SK-N-SH (cell line): ENCODE results near the gene CCNF. TPM values are rescaled to one million over a fixed set of nuclear protein-coding genes. Genes with fewer than 3 reads are reported as not detected.
A peak's percentile ranks its signal among the peaks of the same experiment; 100 is the strongest.

Source experiments
- CTCF ChIA-PET: fragments of 300-600, 350-600 bp; formaldehyde crosslinking; extraction: SDS; loops from one replicate; lab custom pipeline; 2021; lab: Yijun Ruan, JAX
- POLR2A ChIA-PET: fragments of 350-600 bp; sonication (Branson Sonifier 250); formaldehyde crosslinking; extraction: SDS; loops from one replicate; lab custom pipeline; 2020; ENCODE audit warnings: antibody characterized with exemption, inconsistent platforms; lab: Yijun Ruan, JAX
- DNase-seq: peaks from one replicate; pipeline ENCODE4 v3.0.0; 2012
- H2AFZ ChIP-seq: fragments of 200-600 bp; sonication (generic); 2 replicates; pipeline ENCODE4 v1.8.1; 2016; ENCODE audit warnings: antibody characterized with exemption, mild to moderate bottlenecking, low read depth
- H3F3A ChIP-seq: fragments of 200-600 bp; sonication (generic); replicated peaks from 2 replicates; pipeline ENCODE3; 2016; ENCODE audit warnings: antibody characterized with exemption, mild to moderate bottlenecking; ENCODE audit not compliant: insufficient read depth
- H3K27ac ChIP-seq, 2 experiments: fragments of 200-500 bp in 1 of 2; fragments of 200-600 bp in 1 of 2; sonication (Bioruptor generic) in 1 of 2; sonication (generic), shearing (Covaris generic) in 1 of 2; 2 replicates each; pipeline versions ENCODE4 v1.5.1 to v1.6.1; 2014 to 2016; ENCODE audit warnings: low read depth in 2 of 2, inconsistent platforms in 1 of 2, low read length in 1 of 2, mild to moderate bottlenecking in 1 of 2, mixed read lengths in 1 of 2
- H3K27me3 ChIP-seq: fragments of 200-600 bp; sonication (generic), shearing (Covaris generic); 2 replicates; pipeline ENCODE4 v1.6.1; 2016; ENCODE audit warnings: mixed run types; ENCODE audit not compliant: insufficient read depth
- H3K36me3 ChIP-seq, 2 experiments: fragments of 200-500 bp in 1 of 2; fragments of 200-600 bp in 1 of 2; sonication (Bioruptor generic) in 1 of 2; sonication (generic) in 1 of 2; replicated peaks in 1 of 2; 2 replicates each; pipeline versions ENCODE3 to v1.5.1; 2014 to 2016; ENCODE audit warnings: low read length in 1 of 2, mild to moderate bottlenecking in 1 of 2; ENCODE audit not compliant: insufficient read depth in 2 of 2, control insufficient read depth in 1 of 2
- H3K4me1 ChIP-seq, 2 experiments: fragments of 200-500 bp in 1 of 2; fragments of 200-600 bp in 1 of 2; sonication (Bioruptor generic) in 1 of 2; sonication (generic), shearing (Covaris generic) in 1 of 2; 2 replicates each; pipeline versions ENCODE4 v1.5.1 to v1.6.1; 2014 to 2016; ENCODE audit warnings: low read depth in 1 of 2, low read length in 1 of 2, mixed run types in 1 of 2; ENCODE audit not compliant: insufficient read depth in 2 of 2, control insufficient read depth in 1 of 2
- H3K4me2 ChIP-seq: fragments of 200-600 bp; sonication (generic), shearing (Covaris generic); 2 replicates; pipeline ENCODE4 v1.6.1; 2017; ENCODE audit warnings: mixed run types
- H3K4me3 ChIP-seq, 2 experiments: fragments of 200-500 bp in 1 of 2; fragments of 200-600 bp in 1 of 2; sonication (Bioruptor generic) in 1 of 2; sonication (generic), shearing (Covaris generic) in 1 of 2; 2 replicates each; pipeline versions ENCODE4 v1.5.1 to v1.8.1; 2014 to 2016; ENCODE audit warnings: low read depth in 2 of 2, inconsistent platforms in 1 of 2, low read length in 1 of 2, mild to moderate bottlenecking in 1 of 2, mixed read lengths in 1 of 2, moderate library complexity in 1 of 2
- H3K79me2 ChIP-seq: fragments of 200-600 bp; sonication (generic); 2 replicates; pipeline ENCODE4 v1.8.1; 2017; ENCODE audit warnings: mild to moderate bottlenecking; ENCODE audit not compliant: insufficient read depth
- H3K9ac ChIP-seq: fragments of 200-600 bp; sonication (generic); 2 replicates; pipeline ENCODE4 v1.6.1; 2017; ENCODE audit warnings: mixed run types
- H3K9me2 ChIP-seq: fragments of 200-600 bp; sonication (generic); 2 replicates; pipeline ENCODE4 v1.6.1; 2017; ENCODE audit warnings: mixed run types
- H3K9me3 ChIP-seq: fragments of 200-600 bp; sonication (generic); 2 replicates; pipeline ENCODE4 v1.6.1; 2017; ENCODE audit warnings: mixed run types, mild to moderate bottlenecking, moderate library complexity
- H4K20me1 ChIP-seq: fragments of 200-600 bp; sonication (generic); 2 replicates; pipeline ENCODE4 v1.6.1; 2017; ENCODE audit warnings: mild to moderate bottlenecking, mixed run types; ENCODE audit not compliant: insufficient read depth
- ELF1 ChIP-seq: IDR thresholded peaks from 2 replicates; pipeline ENCODE4 v1.4.0; 2012
- MEF2A ChIP-seq: IDR thresholded peaks from 2 replicates; pipeline ENCODE4 v1.4.0; 2012; ENCODE audit warnings: low read depth, borderline replicate concordance
- MXI1 ChIP-seq: IDR thresholded peaks from 2 replicates; pipeline ENCODE4 v1.6.1; 2012; ENCODE audit warnings: mild to moderate bottlenecking, low read depth, low read length, improper control_type of control experiment
- NFIC ChIP-seq: IDR thresholded peaks from 2 replicates; pipeline ENCODE4 v1.4.0; 2012; ENCODE audit warnings: borderline replicate concordance
- NRF1 ChIP-seq: IDR thresholded peaks from 2 replicates; pipeline ENCODE4 v1.6.1; 2012; ENCODE audit warnings: low read depth, mild to moderate bottlenecking, low read length
- POLR2AphosphoS5 ChIP-seq: IDR thresholded peaks from 2 replicates; pipeline ENCODE4 v1.6.1; 2012; ENCODE audit warnings: low read depth, low read length
- RAD21 ChIP-seq: IDR thresholded peaks from 2 replicates; pipeline ENCODE4 v1.6.1; 2012; ENCODE audit warnings: mild to moderate bottlenecking, low read length
- REST ChIP-seq: IDR thresholded peaks from 2 replicates; pipeline ENCODE4 v1.6.1; 2012; ENCODE audit warnings: mild to moderate bottlenecking, low read depth, low read length, moderate library complexity
- RXRA ChIP-seq: IDR thresholded peaks from 2 replicates; pipeline ENCODE4 v1.4.0; 2012; ENCODE audit warnings: low read depth, mild to moderate bottlenecking, borderline replicate concordance
- SIN3A ChIP-seq: IDR thresholded peaks from 2 replicates; pipeline ENCODE4 v1.6.1; 2012; ENCODE audit warnings: low read depth, mild to moderate bottlenecking, low read length, moderate library complexity, borderline replicate concordance
- YY1 ChIP-seq: IDR thresholded peaks from 2 replicates; pipeline ENCODE4 v1.4.0; 2012; ENCODE audit warnings: low read depth, mild to moderate bottlenecking
- WGBS: methylation state at CpG from one replicate; pipeline ENCODE4 v1.1.6; 2017; ENCODE audit warnings: low lambda C conversion rate; 5-methylcytosine and 5-hydroxymethylcytosine counted together
- polyA plus RNA-seq, 3 experiments: library from polyadenylated mRNA; depleted of rRNA; stranded (reverse); fragments of >200 nt; gene quantifications; 2 replicates each; pipeline ENCODE4 v1.2.3, GENCODE V29; 2012
- TF ChIP-seq, protein P1 (sequence below): IDR thresholded peaks from 2 replicates; pipeline ENCODE4 v1.4.0; 2012; ENCODE audit warnings: low read depth
- TF ChIP-seq, protein P2 (sequence below): fragments of 200-600 bp; sonication (generic); IDR thresholded peaks from 2 replicates; pipeline ENCODE4 v1.6.1; 2017; ENCODE audit warnings: antibody characterized with exemption, mild to moderate bottlenecking, moderate library complexity

The CCNF gene
- polyA plus RNA-seq, 1 of the 3 experiments (the other 2 are of a cell fraction), result 4.6 TPM

GRCh38 chr16:2473999-2474876 lies 45.0 kb downstream of the CCNF start:
- ChIA-PET POLR2A (interaction anchor here (0.6 to 1.4 kb wide), 4 partner anchors 9 to 452 kb away, joined by 4 to 6 read pairs (median 5); no protein-coding TSS in a partner anchor), CTCF (interaction anchor here (0.8 to 2.4 kb wide), 11 partner anchors 9 to 50 kb away, joined by 3 to 11 read pairs (median 4); partner anchors contain the start of gene TEDC2)
- no peaks in the 10 kb centered on the region for H3K9me2 ChIP-seq
- peaks cover 13% of the 10 kb centered on the region for H3F3A ChIP-seq
- H2AFZ ChIP-seq, result peak overlapping the region; percentile 82
- H3K36me3 ChIP-seq, result no peaks in the 10 kb centered on the region
- TF ChIP-seq NFIC (no peak), SIN3A (no peak), RAD21 (peak; percentile 33), YY1 (no peak), MXI1 (peak; percentile 74), RXRA (no peak)
- TF ChIP-seq, protein P1, sequence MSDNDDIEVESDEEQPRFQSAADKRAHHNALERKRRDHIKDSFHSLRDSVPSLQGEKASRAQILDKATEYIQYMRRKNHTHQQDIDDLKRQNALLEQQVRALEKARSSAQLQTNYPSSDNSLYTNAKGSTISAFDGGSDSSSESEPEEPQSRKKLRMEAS, result peak; percentile 74; the same call in 1 of the 2 replicates
- TF ChIP-seq, protein P2, sequence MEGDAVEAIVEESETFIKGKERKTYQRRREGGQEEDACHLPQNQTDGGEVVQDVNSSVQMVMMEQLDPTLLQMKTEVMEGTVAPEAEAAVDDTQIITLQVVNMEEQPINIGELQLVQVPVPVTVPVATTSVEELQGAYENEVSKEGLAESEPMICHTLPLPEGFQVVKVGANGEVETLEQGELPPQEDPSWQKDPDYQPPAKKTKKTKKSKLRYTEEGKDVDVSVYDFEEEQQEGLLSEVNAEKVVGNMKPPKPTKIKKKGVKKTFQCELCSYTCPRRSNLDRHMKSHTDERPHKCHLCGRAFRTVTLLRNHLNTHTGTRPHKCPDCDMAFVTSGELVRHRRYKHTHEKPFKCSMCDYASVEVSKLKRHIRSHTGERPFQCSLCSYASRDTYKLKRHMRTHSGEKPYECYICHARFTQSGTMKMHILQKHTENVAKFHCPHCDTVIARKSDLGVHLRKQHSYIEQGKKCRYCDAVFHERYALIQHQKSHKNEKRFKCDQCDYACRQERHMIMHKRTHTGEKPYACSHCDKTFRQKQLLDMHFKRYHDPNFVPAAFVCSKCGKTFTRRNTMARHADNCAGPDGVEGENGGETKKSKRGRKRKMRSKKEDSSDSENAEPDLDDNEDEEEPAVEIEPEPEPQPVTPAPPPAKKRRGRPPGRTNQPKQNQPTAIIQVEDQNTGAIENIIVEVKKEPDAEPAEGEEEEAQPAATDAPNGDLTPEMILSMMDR, result peak; percentile 34
- peak overlapping the region; percentile 100 for H3K4me2 ChIP-seq
- under 1% methylated on average over 26 of the region's 100 CpGs for WGBS
- peak; percentile 79 for DNase-seq
- no peaks in the 10 kb centered on the region for H3K27me3 ChIP-seq
- H3K27ac ChIP-seq, result peak overlapping the region; percentile 38 to 89; a peak in 3 of 4 replicates
- peak overlapping the region; percentile 79 to 89 for H3K4me3 ChIP-seq
- H3K9ac ChIP-seq, result peak overlapping the region; percentile 65
- peaks cover 0 to 62% of the 10 kb centered on the region in 2 experiments; a peak in 3 of 4 replicates for H3K4me1 ChIP-seq
- no peaks in the 10 kb centered on the region for H4K20me1 ChIP-seq
- no peaks in the 10 kb centered on the region for H3K9me3 ChIP-seq
- peaks cover 18% of the 10 kb centered on the region for H3K79me2 ChIP-seq

- peak within 1 kb of the TSS; percentile 65 for H3K9ac ChIP-seq
- peak within 1 kb of the TSS; percentile 100 for H3K4me2 ChIP-seq
- peaks cover 13% of the 10 kb centered on the region for H3F3A ChIP-seq
- peaks cover 18% of the 10 kb centered on the region for H3K79me2 ChIP-seq
- no peaks in the 10 kb centered on the region for H3K27me3 ChIP-seq
- no peaks in the 10 kb centered on the region for H3K36me3 ChIP-seq
- H4K20me1 ChIP-seq, result no peaks in the 10 kb centered on the region
- H3K4me3 ChIP-seq, result peak within 1 kb of the TSS; percentile 79 to 89
- no peaks in the 10 kb centered on the region for H3K9me2 ChIP-seq
- H3K4me1 ChIP-seq, result peaks cover 0 to 55% of the 10 kb centered on the region in 2 experiments; a peak in 3 of 4 replicates
- 0% methylated on average over 7 of the region's 77 CpGs for WGBS
- H2AFZ ChIP-seq, result peak within 1 kb of the TSS; percentile 82
- H3K9me3 ChIP-seq, result no peaks in the 10 kb centered on the region
- peak within 1 kb of the TSS; percentile 38 to 89; a peak in 3 of 4 replicates for H3K27ac ChIP-seq
- peak; percentile 100 for DNase-seq
- CTCF ChIA-PET, result interaction anchor here (0.8 to 2.4 kb wide), 10 partner anchors 9 to 51 kb away, joined by 3 to 11 read pairs (median 4); partner anchors contain the start of gene TEDC2
- POLR2A ChIA-PET, result interaction anchor here (1.0 to 1.4 kb wide), 3 partner anchors 8 to 45 kb away, joined by 4 to 6 read pairs (median 5); no protein-coding TSS in a partner anchor
- peak; percentile 87 for TF ChIP-seq NRF1
- no peak for TF ChIP-seq REST
- peak; percentile 57 for TF ChIP-seq MXI1
- TF ChIP-seq POLR2AphosphoS5, result peak; percentile 37; the same call in 1 of the 2 replicates
- TF ChIP-seq MEF2A, result no peak
- TF ChIP-seq ELF1, result no peak
Measured at GRCh38 chr16:2474877-2475412, 45.7 kb downstream of the CCNF start, which contains the start of gene TBC1D24. TBC1D24 (plus strand) TSS chr16:2475127; CDS start chr16:2496149, 21,022 bp downstream.
